ENCODE results near the gene CCDC51.
"Not testable (repeated sequence)": the region's sequence is repeated elsewhere in the genome, so short reads cannot be mapped to it uniquely, and the experiment has no call there.

Gene CCDC51, protein sequence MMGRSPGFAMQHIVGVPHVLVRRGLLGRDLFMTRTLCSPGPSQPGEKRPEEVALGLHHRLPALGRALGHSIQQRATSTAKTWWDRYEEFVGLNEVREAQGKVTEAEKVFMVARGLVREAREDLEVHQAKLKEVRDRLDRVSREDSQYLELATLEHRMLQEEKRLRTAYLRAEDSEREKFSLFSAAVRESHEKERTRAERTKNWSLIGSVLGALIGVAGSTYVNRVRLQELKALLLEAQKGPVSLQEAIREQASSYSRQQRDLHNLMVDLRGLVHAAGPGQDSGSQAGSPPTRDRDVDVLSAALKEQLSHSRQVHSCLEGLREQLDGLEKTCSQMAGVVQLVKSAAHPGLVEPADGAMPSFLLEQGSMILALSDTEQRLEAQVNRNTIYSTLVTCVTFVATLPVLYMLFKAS

DNA sequence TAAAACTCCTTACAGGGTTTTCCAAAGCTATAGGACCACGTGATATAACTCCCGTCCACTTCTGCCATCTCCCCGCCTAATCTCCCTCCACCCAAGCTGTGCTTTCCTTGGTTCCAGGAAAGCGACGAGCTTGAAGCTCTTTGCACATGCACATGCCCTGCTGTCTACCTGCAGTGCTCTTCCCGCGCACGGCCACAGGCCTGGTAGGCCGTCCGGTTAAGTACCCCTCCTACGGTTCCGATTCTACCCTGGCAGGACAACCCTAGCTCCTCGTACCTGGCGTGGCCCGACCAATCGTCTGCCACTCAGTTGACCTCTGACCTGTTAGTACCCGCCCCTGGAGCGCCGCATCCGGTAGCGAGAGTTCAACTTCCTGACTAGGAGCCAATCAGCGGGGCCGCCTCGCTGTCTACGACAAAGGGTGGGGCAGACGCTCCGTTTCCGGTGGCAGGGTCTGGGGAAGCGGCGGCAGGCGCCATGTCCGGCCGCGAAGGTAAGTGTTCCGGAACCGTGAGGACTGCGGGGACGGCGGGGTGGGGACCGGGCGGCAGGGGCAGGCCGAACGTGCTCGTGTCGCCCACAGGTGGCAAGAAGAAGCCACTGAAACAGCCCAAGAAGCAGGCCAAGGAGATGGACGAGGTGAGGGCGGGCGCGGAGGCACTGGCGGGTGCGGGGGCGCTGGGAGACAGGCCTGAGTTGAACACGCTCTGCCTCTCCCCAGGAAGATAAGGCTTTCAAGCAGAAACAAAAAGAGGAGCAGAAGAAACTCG, at the start of gene CCDC51, which contains the start of gene TMA7:
Gene CCDC51, minus strand, starts transcription at position 300 of the 770 bp plus-strand sequence. CDS start 4,991 bp downstream, outside the sequence.
Gene TMA7, plus strand, starts transcription at position 438 of the 770 bp plus-strand sequence. Its CDS starts 40 bp downstream, at position 478.
- DNase-seq (ENCODE audit: low read depth), result peak; percentile 87
- peak within 1 kb of the TSS; percentile 89 for H3K4me3 ChIP-seq (ENCODE audit: low read depth, low read length)
- in situ Hi-C loops (cut with HindIII; ENCODE audit: low sequenced_read_pairs), result loop anchor here (5.0 to 25.0 kb wide), 2 partner anchors 43 to 178 kb away; no protein-coding TSS in a partner anchor
- TF ChIP-seq, protein P1, sequence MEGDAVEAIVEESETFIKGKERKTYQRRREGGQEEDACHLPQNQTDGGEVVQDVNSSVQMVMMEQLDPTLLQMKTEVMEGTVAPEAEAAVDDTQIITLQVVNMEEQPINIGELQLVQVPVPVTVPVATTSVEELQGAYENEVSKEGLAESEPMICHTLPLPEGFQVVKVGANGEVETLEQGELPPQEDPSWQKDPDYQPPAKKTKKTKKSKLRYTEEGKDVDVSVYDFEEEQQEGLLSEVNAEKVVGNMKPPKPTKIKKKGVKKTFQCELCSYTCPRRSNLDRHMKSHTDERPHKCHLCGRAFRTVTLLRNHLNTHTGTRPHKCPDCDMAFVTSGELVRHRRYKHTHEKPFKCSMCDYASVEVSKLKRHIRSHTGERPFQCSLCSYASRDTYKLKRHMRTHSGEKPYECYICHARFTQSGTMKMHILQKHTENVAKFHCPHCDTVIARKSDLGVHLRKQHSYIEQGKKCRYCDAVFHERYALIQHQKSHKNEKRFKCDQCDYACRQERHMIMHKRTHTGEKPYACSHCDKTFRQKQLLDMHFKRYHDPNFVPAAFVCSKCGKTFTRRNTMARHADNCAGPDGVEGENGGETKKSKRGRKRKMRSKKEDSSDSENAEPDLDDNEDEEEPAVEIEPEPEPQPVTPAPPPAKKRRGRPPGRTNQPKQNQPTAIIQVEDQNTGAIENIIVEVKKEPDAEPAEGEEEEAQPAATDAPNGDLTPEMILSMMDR (IDR thresholded peaks at IDR 0.05; ENCODE audit: low read depth, low read length, missing control alignments), result no peak

DNA sequence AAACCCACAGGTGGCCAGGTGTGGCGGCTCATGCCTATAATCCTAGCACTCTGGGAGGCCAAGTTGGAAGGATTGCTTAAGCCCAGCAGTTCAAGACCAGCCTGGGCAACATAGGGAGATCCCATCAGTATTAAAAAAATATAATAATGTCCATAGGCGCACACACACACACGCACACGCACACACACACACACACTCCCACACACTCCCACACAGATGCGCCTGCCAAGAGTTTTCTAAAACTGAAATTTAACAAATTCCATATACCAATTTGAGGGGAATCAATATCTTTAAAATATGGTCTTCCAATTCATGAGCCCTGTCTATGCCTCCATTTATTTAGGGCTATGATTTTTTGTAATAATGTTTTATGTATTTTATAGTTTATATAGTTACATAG, 47.0 kb upstream of the CCDC51 start:
- in situ Hi-C loops (cut with HindIII; ENCODE audit: low sequenced_read_pairs), result no loop called here
- TF ChIP-seq, protein P1 (IDR thresholded peaks at IDR 0.05; ENCODE audit: low read depth, low read length, missing control alignments), result no peak
- no peak overlapping the region for H3K4me3 ChIP-seq (ENCODE audit: low read depth, low read length)
- no peak for DNase-seq (ENCODE audit: low read depth)

DNA sequence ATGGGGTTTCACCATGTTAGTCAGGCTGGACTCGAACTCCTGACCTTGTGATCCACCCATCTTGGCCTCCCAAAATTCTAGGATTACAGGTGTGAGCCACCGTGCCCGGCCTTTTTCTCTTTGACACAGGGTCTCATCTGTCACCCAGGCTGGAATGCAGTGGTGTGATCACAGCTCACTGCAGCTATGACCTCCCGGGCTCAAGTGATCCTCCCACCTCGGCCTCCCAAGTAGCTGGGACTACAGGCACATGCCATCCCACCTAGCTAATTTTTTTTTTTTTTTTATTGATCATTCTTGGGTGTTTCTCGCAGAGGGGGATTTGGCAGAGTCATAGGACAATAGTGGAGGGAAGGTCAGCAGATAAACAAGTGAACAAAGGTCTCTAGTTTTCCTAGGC, 42.9 kb upstream of the CCDC51 start:
- in situ Hi-C loops (cut with HindIII; ENCODE audit: low sequenced_read_pairs); H3K4me3 ChIP-seq (ENCODE audit: low read depth, low read length); DNase-seq (ENCODE audit: low read depth): not testable (repeated sequence)

DNA sequence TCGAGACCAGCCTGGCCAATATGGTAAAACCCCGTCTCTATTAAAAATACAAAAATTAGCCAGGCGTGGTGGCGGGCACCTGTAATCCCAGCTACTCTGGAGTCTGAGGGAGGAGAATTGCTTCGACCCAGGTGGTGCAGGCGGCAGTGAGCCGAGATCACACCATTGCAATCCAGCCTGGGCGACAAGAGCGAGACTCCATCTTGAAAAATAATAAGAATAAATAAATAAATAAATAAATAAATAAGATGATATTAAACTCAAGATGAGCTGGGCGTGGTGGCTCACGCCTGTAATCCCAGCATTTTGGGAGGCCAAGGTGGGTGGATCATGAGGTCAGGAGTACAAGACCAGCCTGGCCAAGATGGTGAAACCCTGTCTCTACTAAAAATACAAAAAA, 41.0 kb upstream of the CCDC51 start:
- DNase-seq (ENCODE audit: low read depth); H3K4me3 ChIP-seq (ENCODE audit: low read depth, low read length); in situ Hi-C loops (cut with HindIII; ENCODE audit: low sequenced_read_pairs): not testable (repeated sequence)

DNA sequence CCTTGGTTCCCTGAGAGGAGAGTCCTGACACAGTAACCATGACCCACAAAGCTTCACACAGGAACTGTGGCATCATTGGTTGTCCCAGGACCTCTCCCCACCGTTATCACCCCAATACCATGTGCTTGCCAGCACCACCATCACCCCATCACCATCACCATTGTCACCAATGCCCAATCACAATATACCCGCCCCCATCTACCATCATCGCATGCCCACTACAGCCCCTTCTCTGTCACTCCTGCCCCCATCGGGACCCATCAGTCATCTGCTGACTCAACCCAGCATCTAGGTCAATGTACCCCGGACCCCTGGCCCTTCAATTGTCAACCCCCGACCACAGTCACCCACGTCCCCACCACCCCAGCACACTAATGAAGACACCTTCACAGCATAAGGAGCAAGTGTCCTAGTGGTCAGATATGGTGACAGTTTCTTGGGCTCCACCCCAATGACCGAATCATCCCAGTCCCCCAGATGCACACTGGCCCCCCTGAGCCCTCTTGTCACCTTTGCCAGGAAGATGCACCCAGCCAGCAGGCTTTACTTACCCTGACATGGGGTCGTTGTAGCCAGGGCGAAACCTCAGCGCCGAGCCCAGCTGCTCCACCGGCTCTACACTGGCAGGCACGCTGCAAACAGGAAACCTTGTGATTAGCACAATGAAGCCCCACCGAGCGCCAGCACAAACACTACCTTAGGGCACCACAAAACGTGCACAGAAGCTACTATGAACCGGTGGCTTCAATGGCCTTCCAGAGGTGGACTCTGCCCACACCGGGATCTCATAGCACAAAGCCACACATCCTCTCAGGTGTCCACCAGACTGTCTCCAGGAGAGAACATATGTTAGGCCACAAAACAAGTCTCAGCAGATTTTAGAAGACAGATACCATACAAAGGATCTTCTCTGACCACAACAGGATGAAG, 39.0 kb upstream of the CCDC51 start:
- TF ChIP-seq, protein P1 (IDR thresholded peaks at IDR 0.05; ENCODE audit: low read depth, low read length, missing control alignments), result no peak
- DNase-seq (ENCODE audit: low read depth), result no peak
- no peak overlapping the region for H3K4me3 ChIP-seq (ENCODE audit: low read depth, low read length)
- in situ Hi-C loops (cut with HindIII; ENCODE audit: low sequenced_read_pairs), result no loop called here

DNA sequence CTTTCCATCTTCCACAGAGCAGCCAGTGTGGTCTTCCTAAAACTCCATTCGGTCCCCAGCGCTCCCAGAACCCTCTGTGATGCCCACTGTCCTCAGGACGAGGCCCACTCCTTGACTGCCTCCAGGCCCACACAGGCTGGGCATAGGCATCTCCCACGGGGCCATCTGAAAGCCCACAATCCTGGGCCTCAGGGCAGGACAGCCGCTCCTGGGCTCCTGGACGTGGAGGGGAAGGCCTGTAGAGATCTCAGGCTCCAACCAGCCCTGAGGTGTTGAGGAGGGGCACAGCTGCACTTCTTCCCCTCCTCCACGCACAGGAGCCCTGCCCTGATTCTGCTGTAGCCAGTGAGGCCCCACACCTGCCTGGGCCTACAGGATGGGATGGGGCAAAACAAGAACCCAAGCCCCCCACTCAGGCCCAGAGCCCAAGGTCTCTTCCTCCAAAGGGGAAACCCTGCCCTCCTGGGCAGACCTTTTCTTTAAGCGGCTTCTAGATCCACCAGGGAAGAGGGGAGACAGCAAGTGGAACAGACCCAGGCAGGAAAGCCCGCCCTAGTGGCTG, 38.1 kb upstream of the CCDC51 start:
- TF ChIP-seq, protein P1 (IDR thresholded peaks at IDR 0.05; ENCODE audit: low read depth, low read length, missing control alignments), result no peak
- in situ Hi-C loops (cut with HindIII; ENCODE audit: low sequenced_read_pairs), result no loop called here
- no peak for DNase-seq (ENCODE audit: low read depth)
- H3K4me3 ChIP-seq (ENCODE audit: low read depth, low read length), result no peak overlapping the region

Measured in astrocyte of the cerebellum (primary cell).